Activated naive CD4-positive, alpha-beta T cell treated with anti-CD3 and anti-CD28 coated beads for 36 hours (primary cell): ENCODE data around the gene DDN. TPM values are rescaled to one million over a fixed set of nuclear protein-coding genes. Genes with fewer than 3 reads are reported as not detected.

Experiments used
- CTCF ChIA-PET: fragments of 350-600 bp; sonication (Branson Sonifier 250); formaldehyde crosslinking; loops from one replicate; lab custom pipeline; 2021; ENCODE audit warnings: antibody characterized with exemption; lab: Charles Lee
- DNase-seq: peaks from one replicate; pipeline ENCODE4 v3.0.0-alpha.2; 2020
- H3K27ac Mint-ChIP-seq: one replicate; pipeline ENCODE4 v1.8.0; 2021; ENCODE audit warnings: mild to moderate bottlenecking, mixed read lengths
- H3K27me3 Mint-ChIP-seq: one replicate; pipeline ENCODE4 v1.8.0; 2021; ENCODE audit warnings: low read depth, mixed read lengths
- H3K36me3 Mint-ChIP-seq: one replicate; pipeline ENCODE4 v1.8.0; 2021; ENCODE audit warnings: low read depth, mixed read lengths
- H3K4me1 Mint-ChIP-seq: one replicate; pipeline ENCODE4 v1.8.0; 2021; ENCODE audit warnings: low read depth, mixed read lengths
- H3K4me3 Mint-ChIP-seq: one replicate; pipeline ENCODE4 v1.8.0; 2021; ENCODE audit warnings: mild to moderate bottlenecking, moderate library complexity, mixed read lengths
- H3K9me3 Mint-ChIP-seq: one replicate; pipeline ENCODE4 v1.8.0; 2021; ENCODE audit warnings: mixed read lengths
- intact Hi-C: fragments of 100-400 bp; cut with micrococcal nuclease; formaldehyde crosslinking; loops from one replicate; pipeline ENCODE4 v1.15.1; 2023
- total RNA-seq, 2 experiments: library from RNA; stranded (reverse); gene quantifications; one replicate each; pipeline ENCODE4 v1.2.3, GENCODE V29; 2021

The DDN gene
- total RNA-seq = under 1 TPM; 0.20 to 0.21 TPM

DNA sequence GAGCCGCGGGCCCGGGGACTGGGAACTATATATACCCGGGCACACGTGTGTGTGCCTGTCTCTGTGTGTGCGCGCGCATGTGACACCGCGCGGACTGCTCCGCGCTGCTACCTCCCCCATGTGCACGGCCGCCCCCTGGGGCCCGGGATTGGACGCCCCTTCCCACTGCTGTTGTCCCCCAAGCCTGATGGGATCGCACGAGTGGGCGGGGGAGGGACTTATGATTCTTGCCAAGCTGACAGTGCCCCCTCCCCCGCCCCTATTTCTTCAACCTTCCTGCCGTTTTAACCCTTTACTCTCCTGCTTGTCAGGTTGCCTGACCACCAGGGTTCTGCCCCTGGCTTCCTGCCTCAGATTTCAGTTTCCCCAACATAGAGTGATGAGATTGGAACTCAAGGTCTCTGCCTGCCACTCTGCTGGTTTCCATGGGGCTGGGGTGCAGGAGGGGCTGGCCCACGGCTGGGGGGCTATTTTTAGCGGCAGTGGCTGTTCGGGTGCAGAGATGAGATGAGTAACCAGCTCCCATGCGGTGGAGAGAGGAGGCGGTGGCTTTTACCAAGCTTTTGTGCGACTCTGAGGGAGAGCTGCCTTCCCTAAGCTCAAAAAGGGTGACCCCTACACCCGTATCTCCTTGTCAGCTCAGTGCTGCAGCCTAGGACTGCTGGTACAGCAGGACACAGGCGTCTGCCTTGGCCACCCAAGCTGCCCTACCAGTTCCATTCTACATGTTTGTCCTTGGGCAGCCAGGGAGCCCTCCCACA lies at the start of gene DDN:
DDN (minus strand) TSS at position 5 of the 761 bp plus-strand sequence. CDS start 88 bp downstream, outside the sequence.
- intact Hi-C loops = no loop called here
- peaks cover 47% of the 10 kb centered on the region for H3K27me3 Mint-ChIP-seq
- CTCF ChIA-PET = interaction anchor here (1.2 to 16.3 kb wide), 7 partner anchors 16 to 246 kb away, joined by 3 to 223 read pairs (median 7); partner anchors contain the start of genes PRKAG1 and WNT1
- DNase-seq = peak; percentile 47
- peaks cover 33% of the 10 kb centered on the region for H3K4me1 Mint-ChIP-seq
- no peaks in the 10 kb centered on the region for H3K9me3 Mint-ChIP-seq
- no peak within 1 kb of the TSS for H3K27ac Mint-ChIP-seq
- peaks cover 31% of the 10 kb centered on the region for H3K36me3 Mint-ChIP-seq
- peak within 1 kb of the TSS; percentile 61 for H3K4me3 Mint-ChIP-seq

DNA sequence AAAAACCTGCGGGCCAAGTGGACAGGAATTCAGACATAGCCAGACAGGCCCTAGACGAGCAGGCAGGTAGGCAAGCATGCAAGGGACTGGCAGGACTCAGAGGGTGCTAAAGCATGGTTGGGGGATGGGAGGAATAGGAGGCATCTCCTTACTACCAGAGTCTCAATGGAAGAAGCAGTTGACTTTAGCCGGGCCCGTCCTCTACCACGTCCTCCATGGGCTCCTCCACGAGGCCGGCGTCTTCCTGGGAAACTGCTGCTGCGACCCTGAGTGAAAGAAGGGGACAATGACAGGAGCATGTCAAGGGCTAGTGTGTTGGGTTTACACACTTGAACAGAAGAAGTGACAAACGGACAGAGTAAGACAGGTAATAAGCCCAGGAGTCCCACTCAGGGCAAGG lies 49.8 kb upstream of the DDN start:
- no peak overlapping the region for H3K27ac Mint-ChIP-seq
- intact Hi-C loops = no loop called here

GRCh38 chr12:49046129-49046895 lies 47.1 kb upstream of the DDN start:
- Mint-ChIP-seq H3K4me1 (peaks cover 2% of the 10 kb centered on the region), H3K36me3 (peaks cover 53% of the 10 kb centered on the region), H3K4me3 (no peak overlapping the region), H3K27me3 (no peaks in the 10 kb centered on the region), H3K27ac (no peak overlapping the region), H3K9me3 (no peaks in the 10 kb centered on the region)
- intact Hi-C loops = no loop called here
- DNase-seq = no peak
- CTCF ChIA-PET = interaction anchor here (0.6 to 1.6 kb wide), 9 partner anchors 10 to 520 kb away, joined by 3 to 8 read pairs (median 4); no protein-coding TSS in a partner anchor

More for the DNA sequence above, 49.8 kb upstream of the DDN start:
- H3K4me3 Mint-ChIP-seq = no peak overlapping the region
- no peaks in the 10 kb centered on the region for H3K27me3 Mint-ChIP-seq
- H3K36me3 Mint-ChIP-seq = peaks cover 55% of the 10 kb centered on the region
- CTCF ChIA-PET = interaction anchor here (0.8 to 1.6 kb wide), 5 partner anchors 10 to 61 kb away, joined by 3 to 5 read pairs (median 5); no protein-coding TSS in a partner anchor
- DNase-seq = no peak
- peaks cover 2% of the 10 kb centered on the region for H3K4me1 Mint-ChIP-seq
- H3K9me3 Mint-ChIP-seq = no peaks in the 10 kb centered on the region

GRCh38 chr12:49044660-49045059 lies 45.5 kb upstream of the DDN start:
- peaks cover 48% of the 10 kb centered on the region for H3K36me3 Mint-ChIP-seq
- H3K4me1 Mint-ChIP-seq = peaks cover 2% of the 10 kb centered on the region
- CTCF ChIA-PET = interaction anchor here (0.6 to 2.8 kb wide), 15 partner anchors 9 to 164 kb away, joined by 3 to 28 read pairs (median 5); partner anchors contain the start of genes ARF3 and DHH
- DNase-seq = no peak
- no peaks in the 10 kb centered on the region for H3K9me3 Mint-ChIP-seq
- no peaks in the 10 kb centered on the region for H3K27me3 Mint-ChIP-seq
- intact Hi-C loops = no loop called here
- H3K4me3 Mint-ChIP-seq = no peak overlapping the region
- H3K27ac Mint-ChIP-seq = no peak overlapping the region

DNA sequence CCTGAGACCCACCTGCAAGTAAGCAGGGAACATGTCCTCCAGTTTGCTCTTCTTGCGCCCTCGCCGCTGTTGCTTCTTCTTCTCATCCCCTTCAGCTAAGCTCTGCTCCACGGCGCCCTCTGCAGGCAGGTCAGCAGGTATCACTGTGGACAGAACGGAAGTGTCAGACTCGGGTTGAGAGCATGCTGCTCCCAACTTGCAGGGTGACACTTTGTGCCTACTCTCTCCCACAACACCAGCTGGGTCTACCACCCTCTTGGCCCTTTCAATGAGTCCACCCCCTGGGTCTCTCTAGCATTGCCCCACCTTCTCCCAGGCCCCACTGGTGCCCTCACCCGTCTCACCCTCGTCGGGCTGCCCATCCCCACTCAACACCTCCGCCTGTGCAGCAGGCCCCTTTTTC lies 44.7 kb upstream of the DDN start:
- Mint-ChIP-seq H3K4me1 (peaks cover 2% of the 10 kb centered on the region), H3K27ac (no peak overlapping the region), H3K36me3 (peaks cover 47% of the 10 kb centered on the region), H3K4me3 (no peak overlapping the region), H3K9me3 (no peaks in the 10 kb centered on the region), H3K27me3 (no peaks in the 10 kb centered on the region)
- DNase-seq = peak; percentile 85
- CTCF ChIA-PET = interaction anchor here (0.6 to 2.8 kb wide), 32 partner anchors 8 to 163 kb away, joined by 3 to 28 read pairs (median 4); partner anchors contain the start of genes ARF3, DHH and PRKAG1
- intact Hi-C loops = loop anchor here (2.0 kb wide), 1 partner anchor 47 kb away; no protein-coding TSS in a partner anchor

DNA sequence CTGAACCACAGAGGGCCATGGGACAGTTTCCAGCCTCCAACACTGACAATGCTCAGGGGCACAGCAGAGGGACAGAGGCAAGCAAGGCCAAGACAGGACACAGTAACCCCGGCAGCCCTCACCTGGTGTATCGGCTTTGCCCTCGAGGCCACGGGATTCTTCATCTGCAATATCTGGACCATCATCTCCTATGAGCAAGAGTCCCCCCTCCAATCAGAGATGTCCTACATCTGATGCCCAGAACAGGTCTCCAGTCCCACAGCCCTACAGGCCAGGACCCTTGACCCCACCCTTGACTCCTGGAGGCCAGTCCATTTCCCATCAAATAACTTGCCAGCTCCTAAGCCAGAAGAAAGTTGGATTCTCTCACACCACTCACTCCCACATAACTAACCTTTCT lies 44.1 kb upstream of the DDN start:
- CTCF ChIA-PET = interaction anchor here (0.6 to 2.8 kb wide), 31 partner anchors 8 to 137 kb away, joined by 3 to 28 read pairs (median 4); partner anchors contain the start of genes ARF3, DHH and PRKAG1
- intact Hi-C loops = loop anchor here (2.0 kb wide), 1 partner anchor 46 kb away; no protein-coding TSS in a partner anchor
- no peak overlapping the region for H3K27ac Mint-ChIP-seq

DNA sequence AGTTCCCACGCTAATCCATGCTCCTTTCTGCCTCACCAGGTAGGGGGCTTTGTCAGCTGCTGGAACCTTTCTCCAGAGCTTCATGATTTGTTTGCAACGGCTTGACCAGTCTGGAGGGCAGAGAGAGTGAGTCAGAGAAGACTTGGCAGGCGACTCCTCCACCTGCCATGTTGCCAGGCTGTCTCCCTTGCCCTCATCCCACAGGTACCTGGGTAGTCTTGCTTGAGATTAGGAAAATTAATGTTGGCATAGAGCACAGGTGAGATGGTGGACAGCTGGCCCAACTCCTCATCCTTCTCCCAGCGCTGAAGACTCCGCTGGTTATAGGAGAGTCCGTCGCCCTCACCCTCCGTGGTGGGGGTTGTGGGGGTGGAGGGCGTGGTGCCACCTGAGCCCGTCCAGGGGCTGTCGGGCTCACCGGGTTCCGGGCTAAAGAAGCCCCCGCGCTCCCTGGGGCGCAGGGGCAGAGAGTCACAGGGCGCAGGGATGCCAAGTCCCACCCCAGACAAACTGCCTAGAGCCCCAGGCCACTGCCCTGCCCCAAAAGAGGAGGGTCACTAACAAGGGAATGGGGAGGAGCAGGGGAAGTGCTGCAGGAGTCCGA lies 42.8 kb upstream of the DDN start:
- Mint-ChIP-seq H3K9me3 (no peaks in the 10 kb centered on the region), H3K4me1 (peaks cover 2% of the 10 kb centered on the region), H3K36me3 (peaks cover 32% of the 10 kb centered on the region), H3K27ac (no peak overlapping the region), H3K27me3 (no peaks in the 10 kb centered on the region), H3K4me3 (no peak overlapping the region)
- CTCF ChIA-PET = interaction anchor here (2.5 kb wide), 1 partner anchor 21 kb away, joined by 10 read pairs; no protein-coding TSS in a partner anchor
- intact Hi-C loops = loop anchor here (2.0 kb wide), 1 partner anchor 45 kb away; no protein-coding TSS in a partner anchor
- DNase-seq = no peak

More for the DNA sequence above, 44.1 kb upstream of the DDN start:
- Mint-ChIP-seq H3K9me3 (no peaks in the 10 kb centered on the region), H3K4me1 (peaks cover 2% of the 10 kb centered on the region), H3K4me3 (no peak overlapping the region), H3K27me3 (no peaks in the 10 kb centered on the region), H3K36me3 (peaks cover 43% of the 10 kb centered on the region)
- no peak for DNase-seq

DNA sequence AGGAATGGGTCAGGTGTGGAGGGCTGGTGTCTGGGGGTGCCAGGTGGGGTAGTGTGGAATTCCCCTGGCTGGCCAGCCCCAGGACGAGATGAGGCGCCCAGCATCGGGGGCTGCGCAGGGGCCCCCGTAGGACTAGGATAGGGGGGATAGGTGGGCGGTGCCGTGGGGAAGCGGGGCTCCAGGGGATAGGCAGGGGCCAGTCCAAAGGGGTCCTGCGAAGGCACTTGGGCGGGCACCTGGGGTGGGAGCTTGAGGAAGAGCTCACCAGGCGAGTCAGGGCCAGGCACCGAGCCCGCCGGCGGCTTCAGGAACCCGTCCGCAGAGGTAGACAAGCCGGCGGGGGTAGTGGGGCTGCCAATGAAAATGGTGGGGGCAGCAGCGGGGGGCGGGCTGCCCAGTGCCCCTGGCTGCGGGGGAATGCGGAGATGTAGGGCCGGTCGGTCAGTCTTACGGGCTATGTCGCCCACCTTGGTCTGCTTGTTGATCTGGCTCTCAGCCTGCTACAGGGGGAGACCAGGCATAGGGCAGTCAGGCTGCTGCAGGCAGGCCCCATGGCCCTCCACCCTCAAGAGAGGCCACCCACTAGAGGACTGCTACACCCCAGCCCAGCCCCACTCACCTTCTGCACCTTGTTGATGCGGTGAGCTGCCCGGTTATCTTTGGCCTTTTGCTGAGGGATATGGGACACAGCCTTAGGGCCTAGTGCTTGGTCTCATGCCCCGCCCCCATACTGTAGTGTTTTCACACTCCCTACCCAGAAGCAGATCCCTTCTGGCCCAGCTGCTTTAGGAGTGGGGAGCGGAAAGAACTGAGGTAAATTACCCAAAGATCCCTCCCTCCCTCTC lies 42.1 kb upstream of the DDN start:
- H3K4me3 Mint-ChIP-seq = no peak overlapping the region
- H3K27me3 Mint-ChIP-seq = no peaks in the 10 kb centered on the region
- no peak for DNase-seq
- intact Hi-C loops = no loop called here
- no peak overlapping the region for H3K27ac Mint-ChIP-seq
- peaks cover 29% of the 10 kb centered on the region for H3K36me3 Mint-ChIP-seq
- H3K4me1 Mint-ChIP-seq = peaks cover 2% of the 10 kb centered on the region
- CTCF ChIA-PET = interaction anchor here (2.5 kb wide), 1 partner anchor 21 kb away, joined by 10 read pairs; no protein-coding TSS in a partner anchor
- H3K9me3 Mint-ChIP-seq = no peaks in the 10 kb centered on the region

DNA sequence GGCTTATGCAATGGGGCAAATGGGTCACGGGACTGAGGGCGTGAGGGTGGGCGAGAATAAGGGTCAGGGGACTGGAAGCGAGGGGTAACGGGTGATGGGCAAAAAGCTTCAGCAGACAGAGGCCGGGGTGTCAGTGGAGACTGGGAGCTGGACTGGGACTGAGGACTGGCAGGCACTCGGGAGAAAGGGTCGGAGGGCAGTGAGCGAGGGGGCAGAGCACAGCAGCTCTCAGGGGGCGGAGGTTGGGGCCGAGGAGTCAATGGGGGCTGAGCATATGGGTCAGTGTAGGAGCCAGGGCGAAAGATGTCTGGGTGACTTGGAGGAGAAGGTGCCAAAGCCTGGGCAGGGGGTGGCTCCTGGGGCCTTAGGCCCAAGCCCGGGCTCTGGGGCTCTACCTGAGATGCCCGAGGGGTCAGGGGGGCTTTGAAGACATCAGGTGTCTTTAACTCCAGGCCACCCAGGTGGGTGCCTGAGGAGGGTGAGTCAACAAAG lies 41.2 kb upstream of the DDN start:
- intact Hi-C loops = no loop called here
- CTCF ChIA-PET = interaction anchor here (2.5 kb wide), 1 partner anchor 20 kb away, joined by 10 read pairs; no protein-coding TSS in a partner anchor
- Mint-ChIP-seq H3K4me1 (peaks cover 2% of the 10 kb centered on the region), H3K36me3 (peaks cover 25% of the 10 kb centered on the region), H3K27me3 (no peaks in the 10 kb centered on the region), H3K9me3 (no peaks in the 10 kb centered on the region), H3K27ac (no peak overlapping the region), H3K4me3 (no peak overlapping the region)
- DNase-seq = no peak

DNA sequence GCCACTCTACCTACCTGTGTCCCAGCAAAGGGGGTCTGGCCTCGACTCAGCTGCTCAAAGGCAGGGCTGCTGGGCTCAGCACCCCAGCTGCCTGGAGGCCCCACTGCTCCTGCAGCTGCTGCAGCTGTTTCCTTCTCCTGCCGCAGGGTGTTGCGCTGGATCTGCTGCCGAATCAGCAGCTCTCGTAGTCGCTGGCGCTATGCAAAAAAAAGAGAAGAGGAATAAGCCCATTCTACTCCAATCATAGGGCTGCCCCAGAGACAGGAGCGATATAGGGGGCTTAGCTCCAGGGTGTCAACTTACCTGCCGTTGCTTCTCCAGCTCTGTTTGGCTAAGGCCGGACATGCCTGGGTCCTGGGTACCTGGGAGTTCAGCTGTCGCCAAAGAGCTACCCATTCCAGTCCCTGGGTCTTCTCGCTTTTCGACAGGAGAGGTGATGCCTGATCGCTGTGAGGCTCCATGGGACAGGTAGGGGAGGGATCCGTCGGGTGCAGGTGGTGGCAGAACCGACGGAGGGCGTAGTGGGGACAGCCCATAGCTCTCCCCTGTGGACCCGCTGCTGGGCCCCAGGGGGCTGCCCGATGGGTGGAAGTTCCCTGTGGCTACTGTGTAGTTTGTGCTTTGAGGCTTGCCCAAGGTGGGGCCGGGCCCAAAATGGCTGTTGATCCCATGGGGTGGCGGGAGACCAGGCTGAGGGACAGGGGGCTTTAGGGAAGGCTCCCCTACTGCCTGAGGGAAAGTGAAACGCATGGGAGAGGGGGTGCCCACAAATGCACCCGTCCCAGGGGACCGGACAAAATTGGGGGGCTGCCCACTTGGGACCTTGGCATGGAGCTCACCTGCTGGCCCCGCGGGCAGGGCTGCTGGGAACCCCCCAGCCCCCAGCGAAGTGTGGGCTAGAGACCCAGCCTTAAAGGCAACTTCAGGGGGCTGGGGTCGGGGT lies 40.5 kb upstream of the DDN start:
- Mint-ChIP-seq H3K9me3 (no peaks in the 10 kb centered on the region), H3K27me3 (no peaks in the 10 kb centered on the region), H3K4me1 (peaks cover 2% of the 10 kb centered on the region), H3K36me3 (peaks cover 22% of the 10 kb centered on the region), H3K27ac (no peak overlapping the region), H3K4me3 (no peak overlapping the region)
- no peak for DNase-seq
- intact Hi-C loops = no loop called here
- CTCF ChIA-PET = interaction anchor here (1.4 to 2.5 kb wide), 3 partner anchors 9 to 59 kb away, joined by 4 to 10 read pairs (median 5); no protein-coding TSS in a partner anchor
